Sigmoid colon (tissue), 7 donors: Measurements from ENCODE around the gene KCNG2. TPM values are rescaled to one million over a fixed set of nuclear protein-coding genes. Genes with fewer than 3 reads are reported as not detected.

Experiments used
- DNase-seq: peaks from one replicate; pipeline ENCODE4 v3.0.0-alpha.2; 2019
- H3K27ac ChIP-seq, 4 donors: fragments of 200-600 bp; sonication (generic); one replicate each; pipeline ENCODE4 v1.5.1; 2016 to 2019; ENCODE audit warnings: mild to moderate bottlenecking in 1 of 4
- H3K27me3 ChIP-seq, 3 donors: fragments of 200-600 bp; sonication (generic); one replicate each; pipeline ENCODE4 v1.5.1; 2019; ENCODE audit warnings: mild to moderate bottlenecking in 1 of 3
- H3K36me3 ChIP-seq, 4 donors: fragments of 200-600 bp; sonication (generic); one replicate each; pipeline ENCODE4 v1.5.1; 2016 to 2019
- H3K4me1 ChIP-seq, 4 donors: fragments of 200-600 bp; sonication (generic); one replicate each; pipeline ENCODE4 v1.5.1; 2017 to 2019
- H3K4me3 ChIP-seq, 4 donors: fragments of 200-600 bp; sonication (generic); one replicate each; pipeline ENCODE4 v1.5.1; 2017 to 2019; ENCODE audit warnings: mild to moderate bottlenecking in 2 of 4, moderate library complexity in 1 of 4
- H3K9me3 ChIP-seq, 4 donors: fragments of 200-600 bp in 3 of 4; sonication (generic) in 3 of 4; one replicate each; pipeline versions ENCODE4 v1.5.1 to v1.6.1; 2013 to 2019
- CTCF ChIP-seq, 4 experiments: fragments of 450-650 bp in 3 of 4; fragments of 200-600 bp in 1 of 4; IDR thresholded peaks; one replicate each; pipeline ENCODE4 v1.5.1; 2016 to 2019; ENCODE audit warnings: antibody characterized with exemption in 4 of 4, mild to moderate bottlenecking in 3 of 4, moderate library complexity in 2 of 4
- EP300 ChIP-seq, 4 donors: sonication (generic); formaldehyde crosslinking; IDR thresholded peaks; one replicate each; pipeline ENCODE4 v1.6.1; 2017; ENCODE audit warnings: antibody characterized with exemption in 4 of 4
- POLR2A ChIP-seq, 2 donors: fragments of 450-650 bp; IDR thresholded peaks; one replicate each; pipeline ENCODE4 v1.6.1; 2016; ENCODE audit warnings: antibody characterized with exemption in 2 of 2, mild to moderate bottlenecking in 2 of 2, moderate library complexity in 2 of 2
- POLR2AphosphoS5 ChIP-seq, 4 donors: sonication (generic); formaldehyde crosslinking; IDR thresholded peaks; one replicate each; pipeline ENCODE4 v1.6.1; 2017; ENCODE audit warnings: antibody characterized with exemption in 4 of 4
- WGBS, 2 donors: extraction: QIAGEN DNeasy Blood & Tissue Kit; methylation state at CpG; one replicate each; pipeline ENCODE4 v1.1.7; 2013; 5-methylcytosine and 5-hydroxymethylcytosine counted together
- intact Hi-C: fragments of 100-400 bp; cut with DNase I; formaldehyde crosslinking; loops from one replicate; pipeline ENCODE4 v1.15.1; 2023
- polyA plus RNA-seq, 3 donors: library from polyadenylated mRNA; stranded (reverse); fragments of 200-250 nt; gene quantifications; one replicate each; pipeline ENCODE4 v1.2.3, GENCODE V29; 2013
- total RNA-seq, 4 donors: library from RNA; depleted of rRNA; stranded (reverse); fragments of >200 nt; gene quantifications; one replicate each; pipeline ENCODE4 v1.1.0, GENCODE V29; 2016
- donor health status: healthy with polysubstance abuse.
- donor health status: Bipolar disorder and iron deficiency.
- donor health status: healthy.

Gene KCNG2
- total and polyA plus RNA-seq, 7 donors: 0.15 to 0.41 TPM; not detected in 5

- intact Hi-C loops: no loop called here
- 87 to 93% methylated on average over 27 of the region's 27 CpGs for WGBS, 2 donors
- peak; percentile 55 for DNase-seq
- H3K27me3 ChIP-seq: no peaks in the 10 kb centered on the region
- peaks cover 13 to 32% (median 21%) of the 10 kb centered on the region in 4 donors for H3K36me3 ChIP-seq
- H3K9me3 ChIP-seq: no peaks in the 10 kb centered on the region
- TF ChIP-seq POLR2AphosphoS5 (IDR thresholded peaks at IDR 0.05) (no peak), CTCF (IDR thresholded peaks at IDR 0.05) (no peak), POLR2A (IDR thresholded peaks at IDR 0.05) (no peak), EP300 (IDR thresholded peaks at IDR 0.05) (no peak)
- H3K4me3 ChIP-seq: no peak overlapping the region
- H3K27ac ChIP-seq: no peak overlapping the region
- H3K4me1 ChIP-seq: no peaks in the 10 kb centered on the region
These were observed 44.3 kb upstream of the KCNG2 start for GRCh38 chr18:79753391-79753851.

- 96 to 97% methylated on average over 35 of the region's 35 CpGs for WGBS, 2 donors
- TF ChIP-seq EP300 (IDR thresholded peaks at IDR 0.05) (no peak), POLR2AphosphoS5 (IDR thresholded peaks at IDR 0.05) (no peak), POLR2A (IDR thresholded peaks at IDR 0.05) (no peak), CTCF (IDR thresholded peaks at IDR 0.05) (no peak)
- no peak overlapping the region for H3K4me3 ChIP-seq
These were observed 43.5 kb upstream of the KCNG2 start for GRCh38 chr18:79754022-79754761.

GRCh38 chr18:79754831-79755351 is 42.8 kb upstream of the KCNG2 start:
- Histone ChIP-seq H3K4me1 (no peaks in the 10 kb centered on the region), H3K4me3 (no peak overlapping the region), H3K36me3 (peaks cover 13 to 31% (median 21%) of the 10 kb centered on the region in 4 donors), H3K27me3 (no peaks in the 10 kb centered on the region), H3K27ac (no peak overlapping the region), H3K9me3 (peaks cover 0 to 10% (median 0%) of the 10 kb centered on the region in 4 donors)
- DNase-seq: peak; percentile 60
- intact Hi-C loops: no loop called here
- TF ChIP-seq POLR2AphosphoS5 (IDR thresholded peaks at IDR 0.05) (no peak), CTCF (IDR thresholded peaks at IDR 0.05) (no peak), POLR2A (IDR thresholded peaks at IDR 0.05) (no peak), EP300 (IDR thresholded peaks at IDR 0.05) (no peak)
- WGBS, 2 donors: 96 to 97% methylated on average over 27 of the region's 27 CpGs

More at GRCh38 chr18:79754022-79754761, 43.5 kb upstream of the KCNG2 start:
- H3K27me3 ChIP-seq: no peaks in the 10 kb centered on the region
- no peak overlapping the region for H3K27ac ChIP-seq
- peaks cover 0 to 3% (median 0%) of the 10 kb centered on the region in 4 donors for H3K9me3 ChIP-seq
- peak; percentile 43 for DNase-seq
- no peaks in the 10 kb centered on the region for H3K4me1 ChIP-seq
- peaks cover 13 to 31% (median 21%) of the 10 kb centered on the region in 4 donors for H3K36me3 ChIP-seq
- intact Hi-C loops: no loop called here

GRCh38 chr18:79755496-79756142 is 42.1 kb upstream of the KCNG2 start:
- TF ChIP-seq POLR2A (IDR thresholded peaks at IDR 0.05): no peak
- no peak for TF ChIP-seq EP300 (IDR thresholded peaks at IDR 0.05)
- TF ChIP-seq POLR2AphosphoS5 (IDR thresholded peaks at IDR 0.05): no peak
- TF ChIP-seq CTCF (IDR thresholded peaks at IDR 0.05): no peak
- Histone ChIP-seq H3K27me3 (no peaks in the 10 kb centered on the region), H3K36me3 (peaks cover 13 to 31% (median 21%) of the 10 kb centered on the region in 4 donors), H3K4me3 (no peak overlapping the region), H3K27ac (no peak overlapping the region), H3K4me1 (no peaks in the 10 kb centered on the region), H3K9me3 (peaks cover 0 to 11% (median 0%) of the 10 kb centered on the region in 4 donors)
- intact Hi-C loops: no loop called here
- WGBS, 2 donors: 95 to 96% methylated on average over 31 of the region's 31 CpGs
- DNase-seq: peak; percentile 32
